ENCODE results near the gene NTHL1. TPM values are rescaled to one million over a fixed set of nuclear protein-coding genes. Genes with fewer than 3 reads are reported as not detected.

NTHL1 gene
- total RNA-seq, 2 experiments from 2014 or later: 34.5 to 34.8 TPM

DNA sequence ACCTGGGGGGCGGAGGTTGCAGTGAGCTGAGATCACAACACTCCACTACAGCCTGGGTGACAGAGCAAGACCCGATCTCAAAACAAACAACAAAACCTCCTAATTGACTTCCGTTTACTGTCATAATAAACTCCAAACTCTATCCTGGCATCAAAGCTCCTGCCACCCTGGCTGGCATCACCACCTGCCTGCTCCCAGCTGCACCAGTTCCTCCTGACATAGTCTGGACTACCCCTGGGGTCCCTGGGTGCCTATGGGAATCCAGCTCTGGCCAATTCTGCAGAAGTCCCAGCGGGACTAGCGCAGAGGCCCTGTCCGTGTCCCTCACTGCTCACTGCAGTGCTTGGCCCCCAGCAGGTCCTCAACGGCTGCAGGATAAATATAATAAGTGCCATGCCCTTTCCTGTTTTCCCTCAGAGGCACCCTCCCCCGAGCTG lies 723 bp downstream of the NTHL1 start:
- CTCF ChIA-PET: interaction anchor here (1.2 to 2.9 kb wide), 6 partner anchors 10 to 94 kb away, joined by 3 to 14 read pairs (median 5); partner anchors contain the start of gene NHERF2
- POLR2A ChIA-PET: no interaction called here

- CTCF ChIA-PET: interaction anchor here (1.2 to 2.9 kb wide), 4 partner anchors 9 to 95 kb away, joined by 3 to 14 read pairs (median 5); partner anchors contain the start of gene NHERF2
- POLR2A ChIA-PET: no interaction called here
Observed at GRCh38 chr16:2045965-2046892, 1.4 kb downstream of the NTHL1 start.

GRCh38 chr16:2044541-2044940 lies 3.1 kb downstream of the NTHL1 start:
- ChIA-PET POLR2A (interaction anchor here (0.6 kb wide), 1 partner anchor 207 kb away, joined by 3 read pairs; the partner anchor contains the start of gene ECI1), CTCF (interaction anchor here (1.0 kb wide), 1 partner anchor 96 kb away, joined by 3 read pairs; no protein-coding TSS in a partner anchor)

DNA sequence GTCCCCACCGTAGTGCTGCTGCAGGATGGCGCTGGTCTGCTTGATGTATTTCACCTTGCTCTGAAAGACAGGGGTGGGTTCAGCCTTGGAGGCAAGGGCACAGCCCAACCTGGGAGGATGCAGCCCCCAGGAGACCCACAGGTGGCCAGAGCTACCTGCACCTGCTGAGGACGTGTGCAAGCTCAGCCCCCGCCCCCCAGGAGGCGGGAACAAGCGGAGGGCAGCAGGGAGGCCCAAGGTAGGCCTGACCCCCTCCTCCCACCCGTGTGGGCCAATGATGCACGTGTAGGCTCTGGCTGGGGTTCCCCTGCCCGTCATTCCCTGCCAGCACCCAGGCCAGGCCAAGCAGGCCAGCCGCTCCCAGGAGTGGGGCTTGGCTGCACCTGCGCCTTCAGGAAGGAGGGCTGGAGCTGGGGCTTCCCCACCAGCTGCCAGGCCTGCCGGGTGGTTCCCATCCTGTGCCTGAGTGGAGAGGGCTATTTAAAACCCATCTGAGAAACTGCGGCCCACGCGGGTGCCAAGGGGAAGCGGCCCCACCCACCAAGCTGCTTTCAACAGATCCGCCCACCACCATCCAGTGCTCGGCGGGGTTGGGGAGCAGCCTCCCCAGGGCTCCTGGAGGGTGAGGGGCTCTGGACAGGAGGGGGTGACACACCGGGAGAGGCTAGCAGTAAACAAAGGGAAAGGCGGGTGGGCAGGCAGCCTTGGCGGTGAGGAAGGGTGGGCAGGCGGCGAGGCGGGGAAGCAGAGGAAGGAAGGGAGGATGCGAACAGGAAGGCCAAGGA lies 3.8 kb downstream of the NTHL1 start:
- POLR2A ChIA-PET: interaction anchor here (0.5 kb wide), 1 partner anchor 21 kb away, joined by 8 read pairs; no protein-coding TSS in a partner anchor
- CTCF ChIA-PET: interaction anchor here (1.0 kb wide), 1 partner anchor 97 kb away, joined by 3 read pairs; no protein-coding TSS in a partner anchor

GRCh38 chr16:2042986-2043666 lies 4.5 kb downstream of the NTHL1 start:
- CTCF ChIA-PET: interaction anchor here (1.0 kb wide), 1 partner anchor 98 kb away, joined by 3 read pairs; no protein-coding TSS in a partner anchor
- POLR2A ChIA-PET: no interaction called here

DNA sequence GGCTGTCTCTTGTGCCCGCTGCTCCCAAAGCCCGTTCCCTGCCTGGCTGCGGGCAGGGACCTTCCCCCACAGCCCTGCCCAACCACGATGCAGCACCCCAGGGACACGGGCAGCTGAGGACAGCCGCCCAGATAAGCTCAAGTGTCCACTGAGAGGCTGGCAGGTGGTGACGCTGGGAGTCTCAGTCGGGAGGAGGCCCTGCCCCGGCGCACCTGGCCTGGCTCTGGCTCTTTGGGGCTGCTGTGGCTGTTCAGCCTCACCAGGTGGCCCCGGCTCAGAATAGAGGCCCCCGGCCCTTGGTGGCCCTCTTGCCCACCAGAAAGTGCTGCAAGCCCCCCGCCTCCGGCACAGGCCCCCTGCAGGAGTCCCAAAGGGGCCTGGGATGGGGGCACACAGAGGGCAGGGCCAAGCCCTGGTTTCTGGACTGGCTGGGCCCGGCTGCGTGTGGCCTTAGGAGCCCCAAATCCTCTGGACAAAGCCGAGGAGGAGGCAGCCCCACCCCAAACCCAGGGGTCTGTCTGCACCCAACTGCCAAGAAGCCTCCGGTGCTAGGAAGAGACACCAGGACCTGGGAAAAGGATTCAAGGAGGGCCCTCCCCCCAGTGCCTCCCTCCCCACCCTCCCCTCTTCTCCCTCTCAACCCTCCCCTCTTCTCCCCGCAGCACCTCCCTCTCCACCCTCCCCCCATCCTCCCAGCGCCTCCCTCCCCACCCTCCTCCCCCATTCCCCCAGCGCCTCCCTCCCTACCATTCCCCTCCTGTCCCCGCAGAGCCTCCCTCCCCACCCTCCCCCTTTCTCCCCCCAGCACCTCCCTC lies 5.3 kb downstream of the NTHL1 start:
- POLR2A ChIA-PET: interaction anchor here (0.6 kb wide), 1 partner anchor 107 kb away, joined by 3 read pairs; no protein-coding TSS in a partner anchor
- CTCF ChIA-PET: no interaction called here

DNA sequence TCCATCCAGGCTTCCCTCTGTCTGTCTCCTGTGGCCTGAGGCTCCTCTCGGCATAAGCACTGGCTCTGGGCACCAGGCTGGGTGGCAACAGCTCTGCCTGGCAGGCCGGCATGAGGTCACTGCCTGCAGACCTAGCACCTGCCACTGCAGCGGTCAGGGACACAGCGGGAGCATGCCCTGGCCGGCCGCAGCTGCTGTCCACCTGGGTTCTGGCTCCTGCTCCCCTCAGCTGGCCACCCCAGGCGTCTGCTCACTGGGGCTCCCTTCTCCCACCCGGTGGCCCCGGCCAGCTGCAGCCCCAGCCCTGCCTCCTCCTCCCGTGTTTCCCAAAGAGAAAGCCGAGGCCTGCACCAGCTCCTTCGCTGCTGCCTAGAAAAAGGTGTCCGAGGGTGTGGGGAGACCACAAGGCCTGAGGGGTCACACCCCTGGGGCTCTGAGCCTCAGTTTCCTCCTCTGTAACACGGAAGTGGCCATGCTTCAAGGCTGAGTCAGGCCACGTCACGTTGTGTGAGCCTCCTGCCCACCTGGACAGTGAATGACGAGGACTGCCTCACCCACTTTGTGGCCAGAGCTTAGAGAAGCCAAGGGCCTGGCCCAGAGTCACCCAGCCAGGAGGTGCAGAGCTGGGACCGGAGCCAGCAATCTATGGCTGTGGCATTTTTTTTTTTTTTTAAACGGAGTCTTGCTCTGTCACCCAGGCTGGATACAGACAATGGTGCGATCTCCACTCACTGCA lies 6.7 kb downstream of the NTHL1 start:
- POLR2A ChIA-PET: no interaction called here
- CTCF ChIA-PET: no interaction called here

GRCh38 chr16:2040041-2040786 lies 7.4 kb downstream of the NTHL1 start:
- ChIA-PET POLR2A (no interaction called here), CTCF (no interaction called here)

GRCh38 chr16:2039274-2040031 lies 8.2 kb downstream of the NTHL1 start:
- ChIA-PET CTCF (no interaction called here), POLR2A (no interaction called here)

- ChIA-PET CTCF (interaction anchor here (0.7 kb wide), 1 partner anchor 13 kb away, joined by 3 read pairs; no protein-coding TSS in a partner anchor), POLR2A (no interaction called here)
Observed at GRCh38 chr16:2038382-2039231, 9.0 kb downstream of the NTHL1 start.

DNA sequence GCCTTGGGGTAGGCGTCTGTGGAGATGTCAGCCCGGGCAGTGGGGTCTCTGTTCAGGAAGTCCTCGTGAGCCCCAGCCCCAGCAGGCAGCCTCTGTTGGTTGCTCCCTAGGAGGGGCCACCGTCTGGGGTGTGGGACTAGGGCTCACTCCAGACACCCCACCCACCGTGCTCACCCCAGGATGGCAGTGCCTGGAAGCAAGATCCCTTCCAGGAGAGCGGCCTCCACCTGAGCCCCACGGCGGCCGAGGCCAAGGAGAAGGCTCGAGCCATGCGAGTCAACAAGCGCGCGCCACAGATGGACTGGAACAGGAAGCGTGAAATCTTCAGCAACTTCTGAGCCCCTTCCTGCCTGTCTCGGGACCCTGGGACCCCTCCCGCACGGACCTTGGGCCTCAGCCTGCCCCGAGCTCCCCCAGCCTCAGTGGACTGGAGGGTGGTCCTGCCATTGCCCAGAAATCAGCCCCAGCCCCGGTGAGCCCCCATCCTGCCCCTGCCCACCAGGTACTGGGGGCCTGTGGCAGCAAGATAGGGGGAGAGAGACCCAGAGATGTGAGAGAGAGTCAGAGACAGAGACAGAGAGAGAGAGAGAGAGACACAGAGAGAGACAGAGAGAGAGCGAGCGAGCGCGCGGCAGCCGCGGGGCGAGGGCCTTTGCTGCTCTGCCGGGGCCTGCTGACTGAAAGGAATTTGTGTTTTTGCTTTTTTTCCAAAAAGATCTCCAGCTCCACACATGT lies 9.8 kb downstream of the NTHL1 start:
- CTCF ChIA-PET: interaction anchor here (1.3 kb wide), 1 partner anchor 9 kb away, joined by 3 read pairs; no protein-coding TSS in a partner anchor

GRCh38 chr16:2037115-2037514 lies 10.5 kb downstream of the NTHL1 start:
- CTCF ChIA-PET: interaction anchor here (1.3 kb wide), 1 partner anchor 10 kb away, joined by 3 read pairs; no protein-coding TSS in a partner anchor
- POLR2A ChIA-PET: no interaction called here

More for the DNA sequence above, 9.8 kb downstream of the NTHL1 start:
- POLR2A ChIA-PET: no interaction called here

DNA sequence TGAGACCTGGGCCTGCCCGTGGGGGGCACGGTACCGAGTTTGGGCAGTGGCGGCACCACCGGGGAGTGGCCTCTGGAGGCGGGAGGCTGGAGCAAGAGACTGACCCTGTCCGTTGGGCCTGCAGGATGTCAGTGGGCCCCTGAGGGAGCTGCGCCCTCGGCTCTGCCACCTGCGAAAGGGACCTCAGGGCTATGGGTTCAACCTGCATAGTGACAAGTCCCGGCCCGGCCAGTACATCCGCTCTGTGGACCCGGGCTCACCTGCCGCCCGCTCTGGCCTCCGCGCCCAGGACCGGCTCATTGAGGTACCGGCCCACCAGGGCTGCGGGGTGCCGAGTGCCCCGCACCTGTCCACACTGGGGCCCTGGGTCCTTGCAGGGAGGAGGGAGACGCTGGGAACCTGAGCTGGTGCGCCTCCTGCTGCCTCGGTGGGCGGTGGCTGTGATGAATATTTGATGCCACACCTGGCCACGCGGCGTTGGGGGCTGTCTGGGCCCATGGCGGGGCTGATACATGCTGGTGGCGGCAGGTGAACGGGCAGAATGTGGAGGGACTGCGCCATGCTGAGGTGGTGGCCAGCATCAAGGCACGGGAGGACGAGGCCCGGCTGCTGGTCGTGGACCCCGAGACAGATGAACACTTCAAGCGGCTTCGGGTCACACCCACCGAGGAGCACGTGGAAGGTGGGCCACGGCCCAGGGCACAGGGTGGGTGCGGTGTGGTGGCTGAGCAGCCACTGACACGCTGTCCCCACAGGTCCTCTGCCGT lies 11.3 kb downstream of the NTHL1 start:
- POLR2A ChIA-PET: no interaction called here
- CTCF ChIA-PET: interaction anchor here (1.3 kb wide), 1 partner anchor 10 kb away, joined by 3 read pairs; no protein-coding TSS in a partner anchor

Data from activated CD8-positive, alpha-beta memory T cell treated with anti-CD3 and anti-CD28 coated beads for 36 hours (primary cell).